Measurements from ENCODE around the gene ASIC3.
"Not testable (repeated sequence)": the region's sequence is repeated elsewhere in the genome, so short reads cannot be mapped to it uniquely, and the experiment has no call there.

Gene ASIC3

DNA sequence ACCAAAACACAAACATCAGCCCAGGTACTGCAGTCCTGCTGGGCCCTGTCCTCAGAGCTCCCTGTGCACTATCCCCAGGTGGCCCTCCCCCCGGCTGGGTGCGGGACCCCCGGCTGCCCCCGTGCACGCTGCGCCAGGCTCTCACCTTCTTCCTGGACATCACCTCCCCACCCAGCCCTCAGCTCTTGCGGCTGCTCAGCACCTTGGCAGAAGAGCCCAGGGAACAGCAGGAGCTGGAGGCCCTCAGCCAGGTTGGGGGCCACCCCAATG is 38.4 kb upstream of the ASIC3 start:
- DNase-seq (ENCODE audit: low spot score): no peak
- in situ Hi-C loops (cut with MboI; ENCODE audit: low pct_unique_long_range_greater_than_20kb, low sequenced_read_pairs, unreplicated experiment): no loop called here
- TF ChIP-seq, protein P1, sequence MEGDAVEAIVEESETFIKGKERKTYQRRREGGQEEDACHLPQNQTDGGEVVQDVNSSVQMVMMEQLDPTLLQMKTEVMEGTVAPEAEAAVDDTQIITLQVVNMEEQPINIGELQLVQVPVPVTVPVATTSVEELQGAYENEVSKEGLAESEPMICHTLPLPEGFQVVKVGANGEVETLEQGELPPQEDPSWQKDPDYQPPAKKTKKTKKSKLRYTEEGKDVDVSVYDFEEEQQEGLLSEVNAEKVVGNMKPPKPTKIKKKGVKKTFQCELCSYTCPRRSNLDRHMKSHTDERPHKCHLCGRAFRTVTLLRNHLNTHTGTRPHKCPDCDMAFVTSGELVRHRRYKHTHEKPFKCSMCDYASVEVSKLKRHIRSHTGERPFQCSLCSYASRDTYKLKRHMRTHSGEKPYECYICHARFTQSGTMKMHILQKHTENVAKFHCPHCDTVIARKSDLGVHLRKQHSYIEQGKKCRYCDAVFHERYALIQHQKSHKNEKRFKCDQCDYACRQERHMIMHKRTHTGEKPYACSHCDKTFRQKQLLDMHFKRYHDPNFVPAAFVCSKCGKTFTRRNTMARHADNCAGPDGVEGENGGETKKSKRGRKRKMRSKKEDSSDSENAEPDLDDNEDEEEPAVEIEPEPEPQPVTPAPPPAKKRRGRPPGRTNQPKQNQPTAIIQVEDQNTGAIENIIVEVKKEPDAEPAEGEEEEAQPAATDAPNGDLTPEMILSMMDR (IDR thresholded peaks at IDR 0.05; ENCODE audit: extremely low read depth, insufficient read depth, missing control alignments): no peak

- TF ChIP-seq, protein P1 (IDR thresholded peaks at IDR 0.05; ENCODE audit: extremely low read depth, insufficient read depth, missing control alignments): no peak
- in situ Hi-C loops (cut with MboI; ENCODE audit: low pct_unique_long_range_greater_than_20kb, low sequenced_read_pairs, unreplicated experiment): no loop called here
- DNase-seq (ENCODE audit: low spot score): no peak
These were observed 37.8 kb upstream of the ASIC3 start for GRCh38 chr7:151010307-151011096.

GRCh38 chr7:151011097-151011409 is 37.3 kb upstream of the ASIC3 start:
- in situ Hi-C loops (cut with MboI; ENCODE audit: low pct_unique_long_range_greater_than_20kb, low sequenced_read_pairs, unreplicated experiment): no loop called here
- no peak for DNase-seq (ENCODE audit: low spot score)
- TF ChIP-seq, protein P1 (IDR thresholded peaks at IDR 0.05; ENCODE audit: extremely low read depth, insufficient read depth, missing control alignments): no peak

DNA sequence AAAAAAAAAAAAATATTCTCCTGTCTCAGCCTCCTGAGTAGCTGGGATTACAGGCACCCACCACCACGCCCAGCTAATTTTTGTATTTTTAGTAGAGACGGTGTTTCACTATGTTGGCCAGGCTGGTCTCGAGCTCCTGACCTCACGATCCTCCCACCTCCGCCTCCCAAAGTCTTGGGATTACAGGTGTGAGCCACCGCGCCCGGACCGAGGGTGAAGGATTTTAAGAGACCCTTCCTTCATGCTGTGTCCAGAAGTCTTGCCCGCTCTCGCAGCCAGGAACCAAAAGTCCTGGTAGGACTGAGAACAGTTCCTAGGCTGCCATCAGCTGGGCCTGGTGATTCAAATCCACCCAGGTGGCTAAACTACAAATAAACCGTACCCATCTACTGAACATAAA is 36.7 kb upstream of the ASIC3 start:
- DNase-seq (ENCODE audit: low spot score); in situ Hi-C loops (cut with MboI; ENCODE audit: low pct_unique_long_range_greater_than_20kb, low sequenced_read_pairs, unreplicated experiment): not testable (repeated sequence)

DNA sequence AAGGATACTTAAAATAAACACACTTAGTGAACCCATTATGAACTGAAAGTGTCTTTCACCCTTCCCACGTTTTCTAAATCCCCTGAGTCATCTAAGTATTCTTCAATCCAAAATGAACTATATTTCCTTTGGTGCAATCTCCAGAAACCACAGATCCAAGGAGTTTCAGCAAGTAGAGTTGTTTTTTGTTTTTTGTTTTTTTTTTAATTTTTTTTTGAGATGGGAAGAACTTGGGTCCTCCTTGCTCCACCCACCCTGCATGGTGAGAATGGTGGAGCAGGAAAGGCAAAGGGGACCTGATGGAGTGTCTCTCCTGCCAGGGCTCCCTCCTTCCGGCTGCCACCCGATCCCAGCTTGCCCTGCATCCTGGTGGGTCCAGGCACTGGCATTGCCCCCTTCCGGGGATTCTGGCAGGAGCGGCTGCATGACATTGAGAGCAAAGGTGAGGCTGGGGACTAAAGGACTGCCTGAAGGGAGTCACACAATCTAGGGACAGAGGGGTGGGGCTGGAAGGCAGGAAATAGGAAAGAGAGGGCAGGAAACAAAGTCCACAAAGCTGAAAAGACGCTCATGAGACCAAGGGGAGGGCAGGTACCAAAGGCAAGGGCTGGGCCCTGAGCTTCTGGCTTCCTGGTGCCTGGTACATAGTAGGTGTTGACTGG is 36.2 kb upstream of the ASIC3 start:
- TF ChIP-seq, protein P1 (IDR thresholded peaks at IDR 0.05; ENCODE audit: extremely low read depth, insufficient read depth, missing control alignments): no peak
- in situ Hi-C loops (cut with MboI; ENCODE audit: low pct_unique_long_range_greater_than_20kb, low sequenced_read_pairs, unreplicated experiment): no loop called here
- no peak for DNase-seq (ENCODE audit: low spot score)

DNA sequence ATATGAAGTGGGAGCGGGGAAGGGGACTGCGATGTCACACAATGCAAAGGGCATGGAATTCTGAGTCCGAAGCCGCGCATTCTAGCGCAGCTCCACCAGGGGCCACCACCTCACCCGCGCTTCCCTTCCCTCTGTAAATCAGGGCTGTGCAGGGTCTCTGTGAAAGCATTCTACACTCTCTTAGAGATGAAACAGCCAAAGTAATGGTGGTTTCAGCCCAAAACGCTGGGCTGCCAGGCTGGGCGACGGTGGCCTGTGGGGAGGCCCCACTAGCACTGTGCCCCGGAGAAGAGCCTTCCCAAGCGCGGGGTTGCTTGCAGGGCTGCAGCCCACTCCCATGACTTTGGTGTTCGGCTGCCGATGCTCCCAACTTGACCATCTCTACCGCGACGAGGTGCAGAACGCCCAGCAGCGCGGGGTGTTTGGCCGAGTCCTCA is 35.4 kb upstream of the ASIC3 start:
- TF ChIP-seq, protein P1 (IDR thresholded peaks at IDR 0.05; ENCODE audit: extremely low read depth, insufficient read depth, missing control alignments): peak; percentile 30
- DNase-seq (ENCODE audit: low spot score): no peak
- in situ Hi-C loops (cut with MboI; ENCODE audit: low pct_unique_long_range_greater_than_20kb, low sequenced_read_pairs, unreplicated experiment): no loop called here

DNA sequence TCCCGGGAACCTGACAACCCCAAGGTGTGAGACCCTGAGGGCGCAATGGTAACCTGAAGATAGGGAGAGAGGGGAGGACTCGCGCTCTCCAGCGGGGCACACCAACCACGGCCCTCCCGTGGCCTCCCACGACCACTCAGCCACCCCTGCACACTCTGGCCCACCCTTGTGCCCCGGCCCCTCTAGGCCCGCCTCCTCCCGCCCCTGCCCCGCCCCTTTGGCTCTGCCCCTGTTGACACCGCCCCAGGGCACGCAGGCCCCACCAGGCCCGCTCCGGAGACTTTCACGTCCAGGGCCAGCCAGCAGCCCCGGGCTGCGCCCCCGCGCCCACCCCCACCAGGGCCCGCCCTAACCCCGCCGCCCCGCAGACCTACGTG is 35.0 kb upstream of the ASIC3 start:
- in situ Hi-C loops (cut with MboI; ENCODE audit: low pct_unique_long_range_greater_than_20kb, low sequenced_read_pairs, unreplicated experiment): no loop called here
- TF ChIP-seq, protein P1 (IDR thresholded peaks at IDR 0.05; ENCODE audit: extremely low read depth, insufficient read depth, missing control alignments): no peak
- peak; percentile 54 for DNase-seq (ENCODE audit: low spot score)

Measured in GM13977 (cell line).